Right ventricle myocardium superior (tissue), 1 donor: ENCODE measurements around the gene FOSB. TPM values are rescaled to one million over a fixed set of nuclear protein-coding genes. Genes with fewer than 3 reads are reported as not detected.
A peak's percentile ranks its signal among the peaks of the same experiment; 100 is the strongest.
"Not testable (repeated sequence)": the region's sequence is repeated elsewhere in the genome, so short reads cannot be mapped to it uniquely, and the experiment has no call there.

Experiments used
- ATAC-seq: fragments of 200-7000 bp; cut with Tn5 transposase; one replicate; pipeline ENCODE4 v1.9.1; 2020; ENCODE audit warnings: mild to moderate bottlenecking; ENCODE audit not compliant: poor library complexity
- DNase-seq: peaks from one replicate; pipeline ENCODE4 v3.0.0-alpha.2; 2020
- intact Hi-C: fragments of 100-400 bp; cut with DNase I; formaldehyde crosslinking; loops from one replicate; pipeline ENCODE4 v1.11.2; 2022
- total RNA-seq: library from RNA; stranded (reverse); fragmentation: NEBNext Ultra II Directional; extraction: Animal tissue kit (Norgen Biotek cat#: 25700); gene quantifications from one replicate; pipeline ENCODE4 v1.2.1, GENCODE V29; 2021
- donor health status: DM: no; HTN: yes; CAD: no; lungs with severe emphysema.

Gene FOSB
- total RNA-seq, 1 donor from 2014 or later, result 0.51 TPM

DNA sequence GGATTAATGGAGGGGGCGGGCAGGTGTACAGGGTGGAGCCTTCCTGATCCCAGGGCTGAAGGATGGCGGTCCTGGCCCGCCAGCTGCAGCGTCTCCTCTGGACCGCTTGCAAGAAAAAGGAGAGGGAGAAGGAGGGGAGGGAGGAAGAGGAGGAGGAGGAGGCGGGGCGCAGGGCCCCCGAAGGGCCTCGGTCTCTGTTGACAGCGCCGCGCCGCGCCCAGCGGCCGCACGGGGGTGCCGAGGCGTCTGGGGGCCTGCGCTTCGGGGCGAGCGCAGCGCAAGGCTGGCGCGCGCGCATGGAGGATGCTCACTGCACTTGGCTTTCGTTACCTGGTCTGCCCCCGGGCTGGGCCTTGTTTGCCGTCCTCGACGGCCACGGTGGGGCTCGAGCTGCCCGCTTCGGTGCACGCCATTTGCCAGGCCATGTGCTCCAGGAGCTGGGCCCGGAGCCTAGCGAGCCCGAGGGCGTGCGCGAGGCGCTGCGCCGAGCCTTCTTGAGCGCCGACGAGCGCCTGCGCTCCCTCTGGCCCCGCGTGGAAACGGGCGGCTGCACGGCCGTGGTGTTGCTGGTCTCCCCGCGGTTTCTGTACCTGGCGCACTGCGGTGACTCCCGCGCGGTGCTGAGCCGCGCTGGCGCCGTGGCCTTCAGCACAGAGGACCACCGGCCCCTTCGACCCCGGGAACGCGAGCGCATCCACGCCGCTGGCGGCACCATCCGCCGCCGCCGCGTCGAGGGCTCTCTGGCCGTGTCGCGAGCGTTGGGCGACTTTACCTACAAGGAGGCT lies 30.8 kb downstream of the FOSB start, which contains the start of gene PPM1N:
TSS of gene PPM1N (plus strand) at position 33 of the 785 bp plus-strand sequence. CDS start at position 63, 30 bp downstream.
- peak; percentile 3 for ATAC-seq
- intact Hi-C loops, result no loop called here

DNA sequence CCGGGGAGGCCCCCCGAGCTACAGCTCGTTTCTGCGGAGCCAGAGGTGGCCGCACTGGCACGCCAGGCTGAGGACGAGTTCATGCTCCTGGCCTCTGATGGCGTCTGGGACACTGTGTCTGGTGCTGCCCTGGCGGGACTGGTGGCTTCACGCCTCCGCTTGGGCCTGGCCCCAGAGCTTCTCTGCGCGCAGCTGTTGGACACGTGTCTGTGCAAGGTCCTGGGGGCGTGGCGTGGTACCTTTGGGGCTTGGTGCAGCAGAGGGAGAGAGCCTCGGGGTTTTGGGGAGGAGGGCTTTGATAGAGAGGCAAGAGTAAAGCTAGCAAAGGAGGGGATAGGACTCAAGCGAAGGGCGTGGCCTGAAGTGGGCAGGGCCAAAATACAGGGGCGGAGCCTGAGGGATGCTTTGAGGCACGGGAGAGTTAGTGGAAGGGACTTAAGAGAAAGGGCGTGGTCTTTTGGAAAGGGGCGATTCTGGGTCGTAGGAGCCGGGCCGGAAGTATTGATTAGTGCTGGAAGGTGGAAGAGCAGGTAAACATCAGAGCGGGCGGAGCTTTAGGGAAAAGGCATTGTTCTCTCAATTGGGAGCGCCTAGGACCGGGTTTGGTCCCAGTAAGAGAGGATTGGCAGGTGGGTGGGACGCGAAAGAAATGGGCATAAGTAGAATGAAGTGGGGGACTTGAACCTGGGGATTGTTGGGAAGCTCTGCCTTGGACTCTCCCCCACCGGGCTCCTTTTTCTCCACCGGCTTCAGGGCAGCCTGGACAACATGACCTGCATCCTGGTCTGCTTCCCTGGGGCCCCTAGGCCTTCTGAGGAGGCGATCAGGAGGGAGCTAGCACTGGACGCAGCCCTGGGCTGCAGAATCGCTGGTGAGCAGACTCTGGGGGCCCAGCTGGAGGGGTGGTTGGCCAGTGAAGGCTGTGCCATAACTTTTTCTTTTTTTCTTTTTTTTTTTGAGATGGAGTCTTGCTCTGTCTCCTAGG lies 31.7 kb downstream of the FOSB start:
- DNase-seq (peak; percentile 62), ATAC-seq (no peak)
- intact Hi-C loops, result no loop called here

More for the DNA sequence above, 30.8 kb downstream of the FOSB start, which contains the start of gene PPM1N:
- DNase-seq, result peak; percentile 58

DNA sequence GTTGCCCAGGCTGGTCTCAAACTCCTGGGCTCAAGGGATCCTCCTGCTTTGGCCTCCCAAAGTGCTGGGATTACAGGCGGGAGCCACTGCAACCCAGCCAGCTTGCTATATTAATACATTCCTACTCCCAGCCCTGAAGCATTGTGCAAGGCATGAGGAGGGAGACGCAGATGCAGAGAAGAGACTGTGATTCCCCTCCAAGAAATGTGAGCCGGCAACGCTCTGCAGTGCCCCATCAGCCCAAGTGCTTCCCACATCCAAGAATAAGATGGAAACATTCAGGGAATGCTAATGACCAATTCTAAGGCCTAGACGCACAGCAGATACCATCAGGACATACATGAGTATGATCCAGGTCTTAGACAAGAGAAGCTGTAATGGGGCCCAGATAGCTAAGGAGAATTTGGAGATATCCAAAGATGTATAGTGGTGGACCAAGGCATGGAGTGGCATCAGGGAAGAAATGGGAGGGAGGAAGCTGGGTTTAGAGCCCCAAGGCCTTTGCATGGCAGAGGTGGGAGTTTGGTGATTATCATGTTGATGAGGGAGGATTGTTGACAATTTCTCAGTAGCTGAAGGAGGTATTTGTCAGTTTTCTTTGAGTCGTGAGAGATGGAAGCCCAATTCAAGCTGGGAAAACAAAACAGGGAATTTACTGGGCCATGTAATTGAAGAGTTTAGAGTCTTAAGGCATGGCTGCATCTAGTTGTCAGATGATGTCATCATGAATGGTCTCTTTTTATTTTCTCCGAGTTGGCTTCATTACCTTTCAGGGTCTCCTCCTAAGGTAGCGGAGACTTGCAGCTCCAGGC lies 33.3 kb downstream of the FOSB start:
- intact Hi-C loops, result no loop called here
- ATAC-seq (no peak), DNase-seq (no peak)

DNA sequence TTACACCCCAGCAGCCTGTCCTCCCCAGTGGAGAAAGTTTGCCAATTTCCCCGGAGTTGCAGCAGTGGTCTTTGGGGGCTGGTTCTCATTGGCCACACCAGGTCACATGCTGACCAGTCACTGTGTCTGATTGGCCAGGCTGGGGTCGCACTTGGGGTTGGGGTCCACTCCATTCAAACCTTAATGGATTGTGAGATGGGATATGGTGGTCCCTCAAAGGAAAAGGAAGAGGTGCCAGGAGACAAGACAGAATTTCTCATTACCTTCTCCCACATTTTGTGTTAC lies 33.9 kb downstream of the FOSB start:
- no peak for DNase-seq
- no peak for ATAC-seq
- intact Hi-C loops, result no loop called here

DNA sequence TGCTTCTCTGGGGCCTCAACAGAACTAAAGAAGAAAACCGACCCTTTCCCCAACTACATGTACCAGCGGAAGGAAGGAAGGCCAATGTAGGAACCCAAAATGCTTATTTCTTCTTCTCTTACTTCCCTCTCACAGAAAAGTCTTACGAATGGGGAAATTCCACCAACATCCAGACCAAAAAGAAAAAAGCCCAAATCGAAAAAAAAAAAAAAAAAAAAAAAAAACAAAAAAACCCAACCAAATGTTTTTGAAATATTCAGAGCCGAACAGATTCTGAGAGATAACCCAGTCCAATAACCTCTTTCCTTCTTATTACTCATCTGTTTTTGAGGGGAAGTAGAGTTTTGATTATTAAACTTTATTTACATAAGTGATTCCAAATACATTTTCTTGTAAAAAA lies 34.3 kb downstream of the FOSB start:
- intact Hi-C loops, result no loop called here
- ATAC-seq (no peak), DNase-seq (no peak)

DNA sequence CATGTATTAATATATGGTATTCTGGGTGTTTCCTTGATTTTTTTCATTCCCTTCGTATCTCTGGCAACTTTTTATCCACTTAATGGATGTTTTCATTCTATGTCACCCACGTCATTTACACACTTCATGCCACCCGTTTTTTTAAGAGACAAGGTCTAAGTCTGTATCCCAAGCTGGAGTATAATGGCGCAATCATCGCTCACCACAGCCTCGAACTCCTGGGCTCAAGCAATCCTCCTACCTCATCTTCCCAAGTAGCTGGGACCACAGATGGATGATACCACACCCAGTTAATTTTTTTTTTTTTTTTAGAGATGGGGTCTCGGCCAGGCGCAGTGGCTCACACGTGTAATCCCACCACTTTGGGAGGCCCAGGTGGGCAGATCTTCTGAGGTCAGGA lies 36.1 kb downstream of the FOSB start:
- no peak for DNase-seq
- no peak for ATAC-seq
- intact Hi-C loops, result no loop called here

DNA sequence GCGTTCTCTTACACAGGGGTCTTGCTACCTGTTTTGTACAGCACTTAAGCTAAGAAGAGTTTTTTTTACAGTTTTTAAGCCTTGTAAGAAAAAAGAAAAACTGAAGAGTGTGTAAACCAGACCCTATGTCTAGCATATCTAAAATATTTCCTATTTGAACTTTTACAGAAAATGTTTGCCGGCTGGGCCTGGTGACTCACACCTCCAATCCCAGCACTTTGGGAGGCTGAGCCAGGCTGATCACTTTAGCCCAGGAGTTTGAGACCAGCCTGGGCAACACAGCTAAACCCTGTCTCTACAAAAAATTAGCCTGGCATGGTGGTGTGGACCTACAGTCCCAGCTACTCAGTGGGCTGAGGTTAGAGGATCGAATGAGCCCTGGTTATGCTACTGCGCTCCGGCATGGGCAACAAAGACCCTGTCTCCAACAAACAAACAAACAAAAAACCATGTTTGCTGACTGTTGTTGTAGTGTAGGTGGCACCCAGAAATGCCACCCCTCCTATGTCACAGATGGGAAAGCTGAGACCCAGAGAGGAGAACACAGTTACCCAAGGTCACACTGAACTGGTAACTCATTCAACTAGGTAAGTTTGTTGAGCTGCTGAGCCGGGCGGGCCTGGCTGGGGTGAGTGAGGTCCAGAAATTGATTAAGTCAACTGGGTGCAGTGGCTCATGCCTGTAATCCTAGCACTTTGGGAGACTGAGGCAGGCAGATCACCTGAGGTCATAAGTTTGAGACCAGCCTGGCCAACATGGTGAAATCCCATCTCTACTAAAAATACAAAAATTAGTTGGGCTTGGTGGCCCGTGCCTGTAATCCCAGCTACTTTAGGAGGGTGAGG lies 37.6 kb downstream of the FOSB start:
- intact Hi-C loops, result no loop called here

DNA sequence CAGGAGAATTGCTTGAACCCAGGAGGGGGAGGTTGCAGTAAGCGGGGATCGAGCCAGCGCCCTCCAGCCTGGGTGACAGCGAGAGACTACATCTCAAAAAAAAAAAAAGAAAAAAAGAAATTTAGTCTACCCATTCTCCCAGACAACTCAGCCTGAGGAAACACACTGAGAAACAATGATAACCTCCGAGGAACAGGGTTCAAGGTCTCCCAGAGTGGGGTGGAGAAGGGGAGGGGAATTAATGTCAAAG lies 38.1 kb downstream of the FOSB start:
- ATAC-seq, result no peak
- intact Hi-C loops, result no loop called here
- DNase-seq, result peak; percentile 29

More for the DNA sequence above, 37.6 kb downstream of the FOSB start:
- ATAC-seq (no peak), DNase-seq (peak; percentile 28)

DNA sequence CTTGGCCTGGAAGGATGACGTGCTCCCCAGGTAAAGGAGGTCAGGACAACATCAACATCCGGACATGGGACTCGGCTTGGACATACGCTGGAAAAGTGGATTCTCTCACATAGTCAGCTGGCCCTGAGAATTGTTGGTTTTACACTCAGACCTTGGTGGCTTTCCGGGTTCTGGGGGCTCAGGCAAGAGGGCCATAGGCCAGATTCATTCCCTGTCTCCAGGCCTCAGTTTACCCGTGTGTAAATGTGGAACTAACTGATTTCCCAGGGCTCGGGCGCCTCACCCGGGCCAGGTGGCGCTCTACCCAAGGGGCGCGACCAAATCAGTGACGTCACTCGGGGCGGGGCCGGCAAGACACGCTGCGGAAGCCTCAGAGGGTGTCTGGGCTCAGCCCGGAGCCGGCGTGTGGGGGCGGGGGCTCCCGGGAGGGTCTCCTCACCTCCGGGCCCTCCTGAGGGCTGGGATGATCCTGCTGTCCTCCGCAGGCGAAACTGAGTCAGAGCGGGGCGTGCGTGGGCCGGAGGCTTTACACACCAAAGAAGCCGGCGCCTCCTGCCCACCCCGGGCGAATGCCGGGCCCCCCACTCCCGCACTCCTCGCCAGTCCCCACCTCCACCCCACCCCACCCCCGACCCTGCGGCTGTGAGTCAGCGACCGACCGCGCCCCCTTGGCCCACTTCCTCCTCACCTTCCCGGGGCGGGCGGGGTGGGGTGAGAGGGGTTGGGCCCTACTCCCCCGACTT lies 38.6 kb downstream of the FOSB start:
- ATAC-seq (peak; percentile 89), DNase-seq (peak; percentile 96)
- intact Hi-C loops, result no loop called here

DNA sequence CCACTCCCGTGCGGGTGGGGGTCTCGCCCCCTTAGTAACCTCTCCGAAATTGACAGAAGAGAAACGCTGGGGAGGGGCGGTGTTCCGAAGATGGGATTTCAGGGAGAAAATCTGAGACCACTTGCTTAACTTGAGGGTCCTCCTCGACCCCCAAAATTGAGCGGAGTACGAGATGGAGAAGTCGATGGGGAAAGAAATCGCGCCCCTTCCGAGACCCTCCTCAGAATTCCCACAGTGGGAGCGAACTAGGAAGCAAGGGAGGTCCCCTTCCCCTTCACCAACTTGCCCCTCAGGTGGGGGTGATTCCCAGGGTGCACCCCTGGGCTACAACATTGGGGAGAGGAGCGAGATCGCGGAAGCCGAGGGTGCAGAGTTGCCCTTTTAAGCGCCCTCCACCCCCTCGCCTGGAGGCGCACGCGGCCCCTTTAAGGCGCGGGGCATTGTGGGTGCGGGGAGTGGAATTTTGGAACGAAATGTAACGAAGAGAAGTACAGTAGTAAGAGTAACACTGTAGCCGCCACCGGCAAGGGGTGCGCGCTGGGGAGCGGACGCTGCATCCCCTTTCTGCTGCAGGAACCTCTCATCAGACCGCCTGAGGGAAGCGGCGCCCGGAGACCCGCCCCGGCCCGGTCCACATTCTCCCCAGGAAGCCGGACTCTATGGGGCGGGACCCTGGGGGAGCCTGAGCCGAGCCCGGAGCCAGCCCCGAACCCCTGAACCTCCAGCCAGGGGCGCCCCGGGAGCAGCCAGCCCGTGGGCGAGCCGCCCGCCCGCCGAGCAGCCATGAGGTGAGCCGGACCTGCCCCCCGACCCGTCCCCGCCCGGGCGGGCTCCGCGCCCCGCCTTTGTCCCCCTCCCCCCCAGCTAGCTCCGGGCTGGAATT lies 39.4 kb downstream of the FOSB start, which contains the start of gene VASP:
TSS of gene VASP (plus strand) at position 491 of the 883 bp plus-strand sequence. CDS start at position 784, 293 bp downstream.
- intact Hi-C loops, result no loop called here
- ATAC-seq (peak; percentile 87), DNase-seq (peak; percentile 92)

DNA sequence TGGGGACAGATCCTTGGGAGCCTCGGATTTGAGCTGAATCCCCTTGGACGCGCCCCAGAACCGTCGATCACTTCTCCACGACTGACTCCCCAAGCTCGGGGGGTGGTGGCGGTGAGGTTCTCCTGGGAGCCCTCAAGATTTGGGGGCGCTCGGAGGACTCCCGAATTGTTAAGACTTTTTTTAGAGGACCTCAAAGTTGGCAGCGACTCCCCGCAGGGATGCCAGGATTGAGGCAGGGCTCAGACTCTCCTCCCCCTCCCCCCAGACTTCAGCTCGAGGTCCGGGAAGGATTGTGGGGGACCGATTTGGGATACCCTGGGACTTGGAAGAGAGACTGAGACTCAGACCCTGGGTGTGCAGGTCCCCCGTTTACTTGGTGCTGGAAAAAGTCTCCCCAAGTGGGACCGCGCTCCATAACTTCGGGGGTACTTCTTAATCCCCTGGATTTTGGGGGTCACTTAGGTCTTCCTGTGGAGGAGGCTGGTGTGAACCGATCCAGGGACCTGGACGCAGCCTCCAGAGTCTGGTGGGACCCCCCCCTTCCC lies 40.1 kb downstream of the FOSB start:
- DNase-seq, result no peak
- no peak for ATAC-seq
- intact Hi-C loops, result no loop called here

DNA sequence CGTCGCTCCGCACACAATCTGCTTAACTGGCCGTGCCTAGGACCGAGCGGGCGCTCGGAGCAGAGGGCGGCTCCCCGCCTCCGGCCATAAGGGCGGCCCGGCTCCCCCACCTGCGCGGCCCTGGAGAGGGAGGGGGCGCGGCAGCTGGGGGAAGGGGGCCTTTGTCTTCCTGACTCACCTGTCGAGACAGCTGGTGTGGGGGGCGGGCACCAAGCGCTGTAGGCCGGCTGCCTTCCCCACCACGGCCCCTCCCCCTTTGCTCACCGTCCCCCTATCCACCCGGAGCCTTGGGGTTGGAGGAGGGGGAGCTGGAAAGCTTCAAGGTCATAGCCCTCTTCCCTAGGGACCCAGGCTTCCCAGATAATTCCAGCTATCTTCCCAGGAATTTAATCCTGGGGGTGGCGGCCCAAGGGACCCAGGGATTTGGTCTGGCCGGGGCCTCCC lies 40.6 kb downstream of the FOSB start:
- DNase-seq (peak; percentile 62), ATAC-seq (peak; percentile 4)
- intact Hi-C loops, result no loop called here

DNA sequence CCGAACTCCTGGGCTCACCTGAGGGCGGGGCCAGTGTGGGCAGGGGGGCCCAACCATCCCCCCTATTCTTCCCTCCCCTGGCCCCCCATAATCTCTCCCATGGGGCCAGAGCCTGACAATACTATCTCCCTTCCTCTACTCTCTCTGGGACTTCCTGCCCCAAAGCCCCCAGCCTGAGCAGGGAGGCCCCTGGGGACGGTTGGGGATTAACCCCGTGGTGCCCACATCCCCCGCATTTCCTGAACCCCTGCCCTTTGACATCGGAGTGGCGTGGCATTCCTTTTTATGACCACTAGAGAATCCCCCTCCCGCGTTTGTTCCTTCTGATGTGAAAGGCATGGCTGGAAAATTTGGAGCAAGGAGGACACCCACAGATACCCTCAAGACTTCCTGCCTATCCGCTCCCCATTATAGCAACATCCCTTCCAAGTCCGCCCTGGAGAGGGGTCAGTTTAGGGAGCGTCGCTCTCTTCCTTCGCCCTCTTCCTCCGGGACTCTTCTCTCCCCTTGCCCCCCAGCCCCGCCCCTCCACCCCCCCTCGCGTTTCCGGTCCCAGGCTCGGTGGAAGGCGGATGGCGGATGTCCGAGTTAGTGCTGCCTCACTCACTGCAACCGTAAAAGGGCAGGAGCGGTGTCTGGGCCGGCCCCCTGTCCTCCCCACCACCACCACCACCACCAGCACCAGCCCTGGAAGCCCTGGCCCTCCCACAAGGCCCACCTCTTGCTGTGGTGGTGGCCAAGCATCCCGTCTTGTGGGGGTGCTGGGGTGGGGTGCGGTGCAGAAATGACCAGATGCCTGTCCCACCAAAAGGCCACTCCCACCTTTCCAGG lies 41.3 kb downstream of the FOSB start:
- DNase-seq (peak; percentile 84), ATAC-seq (peak; percentile 43)
- intact Hi-C loops, result no loop called here

DNA sequence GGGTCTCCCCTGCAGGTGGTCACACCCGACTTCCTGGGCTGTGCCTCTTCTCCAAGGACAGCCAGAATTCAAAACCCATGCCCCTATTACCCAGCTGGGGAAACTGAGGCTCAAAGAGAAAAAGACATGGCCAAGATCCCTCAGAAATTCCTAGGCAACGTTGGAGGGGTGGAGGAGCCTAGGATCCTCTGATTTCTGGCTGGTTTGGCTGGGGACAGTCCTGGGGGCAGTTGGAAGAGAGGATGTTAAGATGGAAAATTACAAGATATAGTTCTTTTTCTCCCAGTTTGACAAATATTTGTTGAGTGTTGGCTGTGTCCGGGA lies 41.9 kb downstream of the FOSB start:
- DNase-seq (no peak), ATAC-seq (no peak)
- intact Hi-C loops, result no loop called here

DNA sequence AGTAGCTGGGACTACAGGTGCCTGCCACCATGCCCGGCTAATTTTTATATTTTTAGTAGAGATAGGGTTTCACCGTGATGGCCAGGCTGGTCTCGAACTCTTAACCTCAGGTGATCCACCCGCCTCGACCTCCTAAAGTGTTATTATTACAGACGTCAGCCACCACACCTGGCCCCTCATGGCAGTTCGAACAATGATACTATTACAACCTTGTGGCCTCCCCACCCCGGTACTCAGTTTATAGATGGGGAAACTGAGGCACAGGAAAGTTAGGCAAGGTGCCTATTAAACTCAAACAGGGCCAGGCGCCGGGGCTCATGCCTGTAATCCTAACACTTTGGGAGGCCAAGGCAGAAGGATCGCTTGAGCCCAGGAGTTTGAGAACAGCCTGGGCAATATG lies 42.6 kb downstream of the FOSB start:
- ATAC-seq, DNase-seq, intact Hi-C loops: not testable (repeated sequence)

DNA sequence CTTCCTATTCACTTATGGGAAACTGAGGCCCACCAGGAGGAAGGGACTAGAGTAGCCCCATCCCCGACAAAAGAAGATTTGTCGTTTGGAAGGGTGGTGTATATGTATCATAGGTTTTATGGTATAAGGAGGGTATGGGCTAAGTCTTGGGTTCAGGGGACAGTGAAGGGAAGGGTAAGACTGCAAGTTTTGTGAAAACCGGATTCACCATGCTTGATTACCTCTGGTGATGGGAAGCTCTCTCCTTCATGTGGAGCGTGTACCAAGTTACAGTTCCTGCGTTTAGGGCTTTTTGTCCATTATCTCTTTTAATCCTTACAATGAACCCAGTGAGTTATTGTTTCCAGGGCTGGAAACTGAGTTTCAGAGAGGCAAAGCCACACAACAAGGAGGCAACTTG lies 43.3 kb downstream of the FOSB start:
- intact Hi-C loops, result no loop called here
- no peak for ATAC-seq
- DNase-seq, result no peak
